Panc1 (cell line): Measurements from ENCODE around the gene MTTP. TPM values are rescaled to one million over a fixed set of nuclear protein-coding genes. Genes with fewer than 3 reads are reported as not detected.

Experiments
- ATAC-seq: fragments of 200-7000 bp; cut with Tn5 transposase; 2 replicates; pipeline ENCODE4 v1.9.1; 2020; ENCODE audit warnings: mild to moderate bottlenecking, moderate library complexity
- BruUV-seq: library from RNA; stranded (reverse); fragments of 400-500 nt; replicated peaks from 2 replicates; lab custom pipeline; 2021; lab: Mats Ljungman, UMichigan
- CTCF ChIA-PET: fragments of 300-600 bp; sonication (Branson Sonifier 250); formaldehyde crosslinking; loops from one replicate; lab custom pipeline; 2022; ENCODE audit warnings: antibody characterized with exemption; lab: Charles Lee
- POLR2A ChIA-PET: fragments of 300-600 bp; sonication (Branson Sonifier 250); formaldehyde crosslinking; loops from one replicate; lab custom pipeline; 2022; ENCODE audit warnings: antibody characterized with exemption; lab: Charles Lee
- DNase-seq: peaks from one replicate; pipeline ENCODE4 v3.0.0-alpha.2; 2010; ENCODE audit warnings: low read depth, low spot score
- H3K27ac ChIP-seq: 2 replicates; pipeline ENCODE4 v1.5.1; 2011; ENCODE audit warnings: mild to moderate bottlenecking, low read length, inconsistent platforms
- H3K27me3 ChIP-seq: fragments of 200-500 bp; sonication (Bioruptor generic); 2 replicates; pipeline ENCODE4 v1.6.0; 2014; ENCODE audit warnings: low read length, inconsistent platforms; ENCODE audit not compliant: control insufficient read depth, insufficient read depth
- H3K36me3 ChIP-seq: fragments of 200-500 bp; sonication (Bioruptor generic); 2 replicates; pipeline ENCODE4 v1.5.1; 2014; ENCODE audit warnings: inconsistent platforms, mild to moderate bottlenecking, low read length, moderate library complexity; ENCODE audit not compliant: control insufficient read depth, insufficient read depth
- H3K4me1 ChIP-seq: 2 replicates; pipeline ENCODE4 v1.5.1; 2011; ENCODE audit warnings: inconsistent platforms, mild to moderate bottlenecking, low read length, moderate library complexity; ENCODE audit not compliant: control insufficient read depth, insufficient read depth
- H3K4me3 ChIP-seq, 2 experiments: 2 replicates each; pipeline ENCODE4 v1.5.1; 2011 to 2012; ENCODE audit warnings: low read depth in 2 of 2, low read length in 2 of 2, mild to moderate bottlenecking in 2 of 2, inconsistent platforms in 1 of 2, moderate library complexity in 1 of 2
- H3K9me3 ChIP-seq: fragments of 200-500 bp; sonication (Bioruptor generic); 2 replicates; pipeline ENCODE4 v1.5.1; 2014; ENCODE audit warnings: low read depth, mild to moderate bottlenecking, inconsistent platforms, low read length, moderate library complexity; ENCODE audit not compliant: control insufficient read depth, insufficient read depth
- CTCF ChIP-seq: fragments of 450-650 bp; IDR thresholded peaks from 2 replicates; pipeline ENCODE4 v1.5.1; 2017; ENCODE audit warnings: mild to moderate bottlenecking
- POLR2AphosphoS5 ChIP-seq: IDR thresholded peaks from 2 replicates; pipeline ENCODE4 v1.6.1; 2012; ENCODE audit warnings: mild to moderate bottlenecking, low read depth, low read length, moderate library complexity
- SIN3A ChIP-seq: IDR thresholded peaks from 2 replicates; pipeline ENCODE4 v1.6.1; 2012; ENCODE audit warnings: low read depth, mild to moderate bottlenecking, low read length, moderate library complexity, borderline replicate concordance; ENCODE audit not compliant: insufficient read depth
- in situ Hi-C: cut with HindIII; loops from 2 replicates; pipeline ENCODE4 v1.10.0; 2016; ENCODE audit warnings: low sequenced_read_pairs, low pct_unique_long_range_greater_than_20kb
- intact Hi-C: fragments of 100-400 bp; cut with micrococcal nuclease; formaldehyde crosslinking; loops from one replicate; pipeline ENCODE4 v1.10.0; 2022; ENCODE audit not compliant: unreplicated experiment
- total RNA-seq: library from RNA; stranded (reverse); gene quantifications from one replicate; pipeline ENCODE4 v1.2.1, GENCODE V29; 2021; ENCODE audit not compliant: unreplicated experiment
- TF ChIP-seq, protein P1 (sequence below), 2 experiments: IDR thresholded peaks; 2 replicates each; pipeline ENCODE4 v1.6.1; 2011 to 2012; ENCODE audit warnings: low read depth in 2 of 2, control low read depth in 1 of 2, low read length in 1 of 2, mild to moderate bottlenecking in 1 of 2, moderate library complexity in 1 of 2; ENCODE audit not compliant: insufficient read depth in 1 of 2

MTTP gene
- total RNA-seq, 1 experiment from 2014 or later, result 0.26 TPM

GRCh38 chr4:99654361-99654761 lies 79.7 kb downstream of the MTTP start:
- ATAC-seq, result no peak
- POLR2A ChIA-PET, result no interaction called here
- CTCF ChIA-PET, result no interaction called here
- Histone ChIP-seq H3K4me1 (no peaks in the 10 kb centered on the region), H3K36me3 (no peaks in the 10 kb centered on the region), H3K27me3 (no peaks in the 10 kb centered on the region), H3K9me3 (no peaks in the 10 kb centered on the region), H3K4me3 (0 out of 4 replicates have a peak overlapping the region, but pooled peaks of 1 of the 2 experiments have one; percentile 8), H3K27ac (no peak overlapping the region)
- in situ Hi-C loops, result no loop called here
- no peak for DNase-seq
- TF ChIP-seq, protein P1, sequence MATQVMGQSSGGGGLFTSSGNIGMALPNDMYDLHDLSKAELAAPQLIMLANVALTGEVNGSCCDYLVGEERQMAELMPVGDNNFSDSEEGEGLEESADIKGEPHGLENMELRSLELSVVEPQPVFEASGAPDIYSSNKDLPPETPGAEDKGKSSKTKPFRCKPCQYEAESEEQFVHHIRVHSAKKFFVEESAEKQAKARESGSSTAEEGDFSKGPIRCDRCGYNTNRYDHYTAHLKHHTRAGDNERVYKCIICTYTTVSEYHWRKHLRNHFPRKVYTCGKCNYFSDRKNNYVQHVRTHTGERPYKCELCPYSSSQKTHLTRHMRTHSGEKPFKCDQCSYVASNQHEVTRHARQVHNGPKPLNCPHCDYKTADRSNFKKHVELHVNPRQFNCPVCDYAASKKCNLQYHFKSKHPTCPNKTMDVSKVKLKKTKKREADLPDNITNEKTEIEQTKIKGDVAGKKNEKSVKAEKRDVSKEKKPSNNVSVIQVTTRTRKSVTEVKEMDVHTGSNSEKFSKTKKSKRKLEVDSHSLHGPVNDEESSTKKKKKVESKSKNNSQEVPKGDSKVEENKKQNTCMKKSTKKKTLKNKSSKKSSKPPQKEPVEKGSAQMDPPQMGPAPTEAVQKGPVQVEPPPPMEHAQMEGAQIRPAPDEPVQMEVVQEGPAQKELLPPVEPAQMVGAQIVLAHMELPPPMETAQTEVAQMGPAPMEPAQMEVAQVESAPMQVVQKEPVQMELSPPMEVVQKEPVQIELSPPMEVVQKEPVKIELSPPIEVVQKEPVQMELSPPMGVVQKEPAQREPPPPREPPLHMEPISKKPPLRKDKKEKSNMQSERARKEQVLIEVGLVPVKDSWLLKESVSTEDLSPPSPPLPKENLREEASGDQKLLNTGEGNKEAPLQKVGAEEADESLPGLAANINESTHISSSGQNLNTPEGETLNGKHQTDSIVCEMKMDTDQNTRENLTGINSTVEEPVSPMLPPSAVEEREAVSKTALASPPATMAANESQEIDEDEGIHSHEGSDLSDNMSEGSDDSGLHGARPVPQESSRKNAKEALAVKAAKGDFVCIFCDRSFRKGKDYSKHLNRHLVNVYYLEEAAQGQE (IDR thresholded peaks at IDR 0.05; ENCODE audit: insufficient read depth in 1 of 2, low read depth in 2 of 2, low read length in 1 of 2), result no peak
- TF ChIP-seq POLR2AphosphoS5 (no peak), SIN3A (no peak)
- no TSS peak for BruUV-seq
- intact Hi-C loops, result no loop called here

- in situ Hi-C loops (no loop called here), intact Hi-C loops (no loop called here)
- no peaks in the 10 kb centered on the region for H3K27me3 ChIP-seq
- DNase-seq (no peak), ATAC-seq (no peak)
- H3K27ac ChIP-seq, result no peak overlapping the region
- H3K4me1 ChIP-seq, result no peaks in the 10 kb centered on the region
- no peaks in the 10 kb centered on the region for H3K36me3 ChIP-seq
- H3K9me3 ChIP-seq, result no peaks in the 10 kb centered on the region
- no peak for TF ChIP-seq CTCF
- TF ChIP-seq SIN3A, result no peak
- TF ChIP-seq, protein P1 (IDR thresholded peaks at IDR 0.05; ENCODE audit: insufficient read depth in 1 of 2, low read depth in 2 of 2, low read length in 1 of 2), result no peak
- ChIA-PET POLR2A (no interaction called here), CTCF (no interaction called here)
- no TSS peak for BruUV-seq
- no peak overlapping the region for H3K4me3 ChIP-seq
These were observed 80.9 kb downstream of the MTTP start for GRCh38 chr4:99655308-99656081.
